Skeletal muscle satellite cell (primary cell): ENCODE results near the gene CYB561D1.

Experiments
- H3K27me3 ChIP-seq: 2 replicates; pipeline ENCODE4 v1.7.0; 2013; ENCODE audit warnings: low read length; ENCODE audit not compliant: control insufficient read depth, insufficient read depth
- H3K36me3 ChIP-seq: 2 replicates; pipeline ENCODE4 v1.7.0; 2013; ENCODE audit warnings: mild to moderate bottlenecking, control low read depth, low read length; ENCODE audit not compliant: insufficient read depth
- H3K4me1 ChIP-seq: 2 replicates; pipeline ENCODE4 v1.7.0; 2013; ENCODE audit warnings: low read length; ENCODE audit not compliant: control insufficient read depth, insufficient read depth
- H3K4me2 ChIP-seq: 2 replicates; pipeline ENCODE4 v1.7.0; 2013; ENCODE audit warnings: mild to moderate bottlenecking, low read length
- H3K4me3 ChIP-seq: 2 replicates; pipeline ENCODE4 v1.7.0; 2013; ENCODE audit warnings: low read length
- H3K9ac ChIP-seq: 2 replicates; pipeline ENCODE4 v1.7.0; 2013; ENCODE audit warnings: mild to moderate bottlenecking, low read depth, low read length, moderate library complexity
- H3K9me3 ChIP-seq: replicated peaks from 2 replicates; pipeline ENCODE4 v1.7.0; 2013; ENCODE audit warnings: mild to moderate bottlenecking, control low read depth, low read length

Gene CYB561D1

GRCh38 chr1:109503935-109504334 lies 10.0 kb downstream of the CYB561D1 start:
- Histone ChIP-seq H3K36me3 (peaks cover 11% of the 10 kb centered on the region), H3K9ac (no peak overlapping the region), H3K4me3 (no peak overlapping the region), H3K4me1 (peaks cover 9% of the 10 kb centered on the region), H3K4me2 (no peak overlapping the region), H3K27me3 (peaks cover 20% of the 10 kb centered on the region), H3K9me3 (no peaks in the 10 kb centered on the region)

- peaks cover 4% of the 10 kb centered on the region for H3K4me1 ChIP-seq
- no peak overlapping the region for H3K4me2 ChIP-seq
- H3K4me3 ChIP-seq, result no peak overlapping the region
- no peaks in the 10 kb centered on the region for H3K9me3 ChIP-seq
- peaks cover 11% of the 10 kb centered on the region for H3K36me3 ChIP-seq
- peaks cover 24% of the 10 kb centered on the region for H3K27me3 ChIP-seq
- H3K9ac ChIP-seq, result no peak overlapping the region
Measured at GRCh38 chr1:109504974-109505373, 11.1 kb downstream of the CYB561D1 start.

DNA sequence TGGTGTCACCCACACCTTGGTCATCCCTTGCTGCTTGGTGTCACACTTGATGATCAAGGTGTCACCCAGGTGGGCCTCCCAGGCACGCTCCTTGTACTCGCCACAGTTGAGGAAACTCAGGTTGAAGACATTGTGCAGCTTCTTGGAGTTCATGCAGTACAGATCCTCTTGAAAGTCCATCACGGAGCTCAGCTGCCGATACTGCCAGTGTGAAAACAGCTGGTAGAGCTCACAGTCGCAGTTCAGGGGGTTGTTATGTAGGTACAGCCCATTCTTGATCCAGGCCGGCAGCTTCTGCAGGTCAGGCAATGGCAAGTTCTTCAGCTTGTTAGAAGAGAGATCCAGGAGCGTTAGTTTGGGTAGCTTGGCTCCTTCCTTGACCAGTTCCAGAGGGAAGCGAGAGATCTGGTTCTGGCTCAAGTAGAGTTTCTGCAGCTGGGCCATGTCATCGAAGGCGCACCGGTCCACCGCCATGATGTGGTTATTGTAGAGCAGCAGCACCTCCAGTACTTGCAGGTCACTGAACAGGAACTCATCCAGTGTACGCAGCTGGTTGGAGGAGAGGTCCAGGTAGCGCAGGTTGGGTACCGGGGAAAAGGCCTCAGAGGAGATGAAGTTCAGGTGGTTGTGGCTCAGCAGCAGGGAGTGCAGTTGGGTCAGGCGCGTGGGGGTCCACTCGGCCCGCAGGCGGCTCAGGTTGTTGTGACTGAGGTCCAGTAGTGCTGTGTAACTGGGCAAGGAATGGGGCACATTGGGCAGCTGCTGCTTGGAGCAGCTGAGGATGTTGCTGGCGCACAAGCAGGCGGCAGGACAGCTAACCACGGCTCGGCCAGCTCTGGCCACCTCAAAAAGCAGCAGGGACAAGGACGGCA lies 14.3 kb downstream of the CYB561D1 start:
- Histone ChIP-seq H3K36me3 (no peaks in the 10 kb centered on the region), H3K4me2 (no peak overlapping the region), H3K27me3 (peaks cover 40% of the 10 kb centered on the region), H3K9ac (no peak overlapping the region), H3K9me3 (no peaks in the 10 kb centered on the region), H3K4me1 (peaks cover 9% of the 10 kb centered on the region), H3K4me3 (no peak overlapping the region)

DNA sequence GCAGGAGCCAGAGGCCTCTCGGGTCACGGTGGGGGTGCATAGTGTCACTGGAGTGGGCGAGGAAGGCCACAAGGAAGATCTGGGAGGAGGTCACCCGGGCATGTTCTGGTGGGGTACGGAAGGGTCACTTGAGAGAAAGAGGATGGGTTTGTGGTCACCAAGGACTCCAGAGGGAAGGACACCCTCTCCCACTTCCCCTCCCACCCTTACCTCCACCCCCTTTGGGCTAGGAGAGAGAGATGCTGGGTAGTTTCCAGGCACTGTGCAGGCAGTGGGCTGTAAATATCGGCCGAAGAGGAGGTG lies 14.9 kb downstream of the CYB561D1 start:
- Histone ChIP-seq H3K9ac (no peak overlapping the region), H3K36me3 (no peaks in the 10 kb centered on the region), H3K9me3 (no peaks in the 10 kb centered on the region), H3K27me3 (peaks cover 40% of the 10 kb centered on the region), H3K4me2 (peak overlapping the region; percentile 95), H3K4me3 (no peak overlapping the region), H3K4me1 (peaks cover 9% of the 10 kb centered on the region)

- no peaks in the 10 kb centered on the region for H3K36me3 ChIP-seq
- peak within 1 kb of the TSS; percentile 81 for H3K4me3 ChIP-seq
- peaks cover 9% of the 10 kb centered on the region for H3K4me1 ChIP-seq
- H3K9me3 ChIP-seq, result no peaks in the 10 kb centered on the region
- H3K4me2 ChIP-seq, result peak within 1 kb of the TSS; percentile 95
- peak within 1 kb of the TSS; percentile 42 for H3K9ac ChIP-seq
- H3K27me3 ChIP-seq, result peaks cover 40% of the 10 kb centered on the region
Measured at GRCh38 chr1:109509176-109510134, 15.6 kb downstream of the CYB561D1 start, which contains the start of gene AMIGO1. Gene AMIGO1, minus strand, starts transcription at chr1:109509727. Its CDS starts 815 bp downstream, at chr1:109508912.

DNA sequence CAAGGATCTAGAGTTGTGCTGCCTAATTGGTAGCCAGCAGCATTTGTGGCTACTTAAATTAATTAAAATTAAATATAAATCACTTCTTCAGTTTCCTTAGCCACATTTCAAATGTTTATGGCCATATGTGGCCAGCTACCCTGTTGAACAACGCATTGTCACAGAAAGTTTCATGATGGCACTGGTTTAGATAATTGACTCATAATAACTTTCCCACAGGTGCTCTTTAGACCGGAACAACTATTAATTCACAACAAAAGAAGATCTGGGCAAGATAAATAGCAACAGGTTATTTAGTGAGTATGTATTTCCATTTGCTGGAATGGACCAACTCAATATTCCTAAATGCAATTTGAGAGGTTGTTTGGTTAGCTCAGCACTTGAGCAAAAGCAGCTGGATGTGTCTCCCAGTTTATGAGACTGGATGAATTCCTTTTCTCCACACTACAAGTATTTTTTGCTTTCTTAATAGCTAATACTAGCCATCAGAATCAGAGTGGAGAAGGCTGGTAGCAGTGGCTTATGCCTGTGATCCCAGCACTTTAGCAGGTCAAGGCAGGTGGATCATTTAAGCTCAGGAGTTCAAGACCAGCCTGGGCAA lies 19.3 kb downstream of the CYB561D1 start:
- no peak overlapping the region for H3K9ac ChIP-seq
- H3K36me3 ChIP-seq, result no peaks in the 10 kb centered on the region
- H3K9me3 ChIP-seq, result no peaks in the 10 kb centered on the region
- H3K4me2 ChIP-seq, result no peak overlapping the region
- H3K27me3 ChIP-seq, result peaks cover 27% of the 10 kb centered on the region
- no peak overlapping the region for H3K4me3 ChIP-seq
- H3K4me1 ChIP-seq, result peaks cover 9% of the 10 kb centered on the region

DNA sequence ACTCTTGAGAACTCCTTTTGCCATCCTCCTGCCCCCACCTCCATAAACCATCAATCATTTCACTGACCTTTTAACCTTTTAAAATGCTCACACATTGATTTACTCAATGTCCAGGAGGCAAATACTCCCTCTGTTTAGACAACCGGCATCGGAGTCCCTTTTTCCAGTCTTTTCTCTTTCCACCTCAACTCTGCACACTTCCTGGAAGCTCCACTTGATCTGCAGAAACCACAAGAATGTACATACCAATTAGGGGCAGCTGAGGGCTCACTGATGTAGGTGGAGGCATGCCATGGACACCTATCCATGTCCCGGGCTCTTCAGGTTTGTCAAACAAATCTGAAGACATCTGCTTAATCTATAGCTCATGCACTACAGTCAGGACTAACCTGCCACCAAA lies 21.0 kb downstream of the CYB561D1 start:
- Histone ChIP-seq H3K27me3 (peaks cover 17% of the 10 kb centered on the region), H3K36me3 (no peaks in the 10 kb centered on the region), H3K9me3 (no peaks in the 10 kb centered on the region), H3K9ac (no peak overlapping the region), H3K4me3 (no peak overlapping the region), H3K4me1 (peaks cover 6% of the 10 kb centered on the region), H3K4me2 (no peak overlapping the region)

DNA sequence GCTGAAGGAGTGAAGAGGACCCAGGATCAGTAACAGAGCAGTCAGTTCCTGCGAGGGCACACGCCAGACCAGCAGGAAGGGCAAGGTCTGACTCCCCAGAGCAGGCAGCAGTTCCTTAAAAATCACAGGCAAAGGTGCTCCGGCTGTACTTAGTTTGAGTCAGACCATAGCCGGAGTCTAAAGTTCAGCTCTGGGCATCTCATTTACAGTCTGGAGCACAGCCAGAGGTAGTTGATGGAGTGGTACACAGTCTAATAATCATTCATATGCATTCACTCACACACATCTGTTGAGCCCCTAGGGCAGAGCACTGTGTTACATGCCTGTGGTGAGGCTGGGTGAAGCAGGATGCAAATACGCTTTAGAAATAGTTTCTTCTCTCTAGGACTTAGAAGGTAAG lies 23.0 kb downstream of the CYB561D1 start:
- H3K9me3 ChIP-seq, result no peaks in the 10 kb centered on the region
- no peak overlapping the region for H3K4me2 ChIP-seq
- no peak overlapping the region for H3K4me3 ChIP-seq

DNA sequence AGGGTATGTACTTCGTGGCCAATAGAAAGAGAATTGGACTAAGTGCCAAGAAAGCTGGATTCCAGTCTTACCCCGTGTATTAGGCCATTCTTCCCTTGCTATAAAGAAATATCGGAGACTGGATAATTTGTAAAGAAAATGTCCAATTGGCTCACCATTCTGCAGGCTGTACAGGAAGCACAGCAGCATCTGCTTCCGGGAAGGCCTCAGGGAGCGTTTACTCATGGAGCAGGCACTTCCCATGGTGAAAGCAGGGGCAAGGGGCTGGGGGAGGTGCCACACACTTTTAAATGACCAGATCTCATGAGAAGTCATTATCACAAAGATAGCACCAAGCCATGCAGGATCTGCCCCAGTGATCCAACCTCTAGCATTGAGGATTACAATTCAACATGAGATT lies 23.4 kb downstream of the CYB561D1 start:
- H3K4me1 ChIP-seq, result no peaks in the 10 kb centered on the region
- no peaks in the 10 kb centered on the region for H3K9me3 ChIP-seq
- no peak overlapping the region for H3K9ac ChIP-seq
- H3K27me3 ChIP-seq, result peaks cover 23% of the 10 kb centered on the region
- H3K4me3 ChIP-seq, result no peak overlapping the region
- H3K36me3 ChIP-seq, result no peaks in the 10 kb centered on the region
- H3K4me2 ChIP-seq, result no peak overlapping the region

More for the DNA sequence above, 23.0 kb downstream of the CYB561D1 start:
- Histone ChIP-seq H3K9ac (no peak overlapping the region), H3K27me3 (peaks cover 18% of the 10 kb centered on the region), H3K4me1 (no peaks in the 10 kb centered on the region), H3K36me3 (no peaks in the 10 kb centered on the region)

GRCh38 chr1:109521002-109521951 lies 27.4 kb downstream of the CYB561D1 start:
- Histone ChIP-seq H3K27me3 (peaks cover 39% of the 10 kb centered on the region), H3K4me2 (no peak overlapping the region), H3K4me3 (no peak overlapping the region), H3K4me1 (no peaks in the 10 kb centered on the region), H3K9ac (no peak overlapping the region), H3K9me3 (no peaks in the 10 kb centered on the region), H3K36me3 (no peaks in the 10 kb centered on the region)
